T-helper 2 cell treated with Interferon-gamma antibody and Interleukin-4, amounts not matched to agents 5 μg/mL and 100 μg/mL, for 36 hours (primary cell): Measurements from ENCODE around the gene KATNB1.
"Not testable (repeated sequence)": the region's sequence is repeated elsewhere in the genome, so short reads cannot be mapped to it uniquely, and the experiment has no call there.

Experiments
- DNase-seq: peaks from one replicate; pipeline ENCODE4 v3.0.0; 2021; ENCODE audit warnings: low spot score
- H3K27ac Mint-ChIP-seq: one replicate; pipeline ENCODE4 v1.8.0; 2021; ENCODE audit warnings: mild to moderate bottlenecking, mixed read lengths
- H3K27me3 Mint-ChIP-seq: one replicate; pipeline ENCODE4 v1.8.0; 2021; ENCODE audit warnings: low read depth, mixed read lengths
- H3K36me3 Mint-ChIP-seq: one replicate; pipeline ENCODE4 v1.8.0; 2021; ENCODE audit warnings: low read depth, mixed read lengths
- H3K4me1 Mint-ChIP-seq: one replicate; pipeline ENCODE4 v1.8.0; 2021; ENCODE audit warnings: low read depth, mixed read lengths
- H3K4me3 Mint-ChIP-seq: one replicate; pipeline ENCODE4 v1.8.0; 2022; ENCODE audit warnings: mild to moderate bottlenecking, moderate library complexity, mixed read lengths
- H3K9me3 Mint-ChIP-seq: one replicate; pipeline ENCODE4 v1.8.0; 2021; ENCODE audit warnings: mixed read lengths

Gene KATNB1

GRCh38 chr16:57708168-57708567, 27.4 kb upstream of the KATNB1 start:
- Mint-ChIP-seq H3K9me3 (no peaks in the 10 kb centered on the region), H3K27me3 (peaks cover 32% of the 10 kb centered on the region), H3K4me3 (no peak overlapping the region), H3K36me3 (no peaks in the 10 kb centered on the region), H3K27ac (no peak overlapping the region), H3K4me1 (no peaks in the 10 kb centered on the region)
- no peak for DNase-seq

- no peak overlapping the region for H3K4me3 Mint-ChIP-seq
- H3K9me3 Mint-ChIP-seq: no peaks in the 10 kb centered on the region
- no peaks in the 10 kb centered on the region for H3K36me3 Mint-ChIP-seq
- H3K27me3 Mint-ChIP-seq: peaks cover 36% of the 10 kb centered on the region
- H3K4me1 Mint-ChIP-seq: no peaks in the 10 kb centered on the region
- H3K27ac Mint-ChIP-seq: no peak overlapping the region
- no peak for DNase-seq
Observed at GRCh38 chr16:57709663-57710062, 25.9 kb upstream of the KATNB1 start.

- H3K4me3 Mint-ChIP-seq: no peak overlapping the region
- H3K27me3 Mint-ChIP-seq: peaks cover 37% of the 10 kb centered on the region
- H3K9me3 Mint-ChIP-seq: no peaks in the 10 kb centered on the region
- H3K27ac Mint-ChIP-seq: no peak overlapping the region
- no peak for DNase-seq
- no peaks in the 10 kb centered on the region for H3K4me1 Mint-ChIP-seq
- H3K36me3 Mint-ChIP-seq: no peaks in the 10 kb centered on the region
Observed at GRCh38 chr16:57711346-57711745, 24.2 kb upstream of the KATNB1 start.

- no peak overlapping the region for H3K4me3 Mint-ChIP-seq
- no peaks in the 10 kb centered on the region for H3K36me3 Mint-ChIP-seq
- no peaks in the 10 kb centered on the region for H3K4me1 Mint-ChIP-seq
- H3K9me3 Mint-ChIP-seq: no peaks in the 10 kb centered on the region
- DNase-seq: no peak
- H3K27ac Mint-ChIP-seq: no peak overlapping the region
- peaks cover 37% of the 10 kb centered on the region for H3K27me3 Mint-ChIP-seq
Observed at GRCh38 chr16:57711993-57712392, 23.6 kb upstream of the KATNB1 start.

GRCh38 chr16:57712569-57712968, 23.0 kb upstream of the KATNB1 start:
- peaks cover 37% of the 10 kb centered on the region for H3K27me3 Mint-ChIP-seq
- H3K4me1 Mint-ChIP-seq, H3K4me3 Mint-ChIP-seq, DNase-seq, H3K27ac Mint-ChIP-seq, H3K9me3 Mint-ChIP-seq, H3K36me3 Mint-ChIP-seq: not testable (repeated sequence)

- Mint-ChIP-seq H3K9me3 (no peaks in the 10 kb centered on the region), H3K27me3 (peaks cover 31% of the 10 kb centered on the region)
Observed at GRCh38 chr16:57713596-57713995, 22.0 kb upstream of the KATNB1 start.

GRCh38 chr16:57714047-57714446, 21.5 kb upstream of the KATNB1 start:
- no peaks in the 10 kb centered on the region for H3K4me1 Mint-ChIP-seq
- no peaks in the 10 kb centered on the region for H3K9me3 Mint-ChIP-seq
- no peaks in the 10 kb centered on the region for H3K36me3 Mint-ChIP-seq
- DNase-seq: no peak
- H3K4me3 Mint-ChIP-seq: no peak overlapping the region
- no peak overlapping the region for H3K27ac Mint-ChIP-seq
- H3K27me3 Mint-ChIP-seq: peaks cover 31% of the 10 kb centered on the region

More at GRCh38 chr16:57713596-57713995, 22.0 kb upstream of the KATNB1 start:
- no peak overlapping the region for H3K4me3 Mint-ChIP-seq
- H3K4me1 Mint-ChIP-seq: no peaks in the 10 kb centered on the region
- H3K36me3 Mint-ChIP-seq: no peaks in the 10 kb centered on the region
- no peak for DNase-seq
- H3K27ac Mint-ChIP-seq: no peak overlapping the region

GRCh38 chr16:57720142-57720575, 15.4 kb upstream of the KATNB1 start:
- peak; percentile 23 for DNase-seq
- Mint-ChIP-seq H3K4me1 (no peaks in the 10 kb centered on the region), H3K36me3 (no peaks in the 10 kb centered on the region), H3K9me3 (no peaks in the 10 kb centered on the region), H3K27ac (no peak overlapping the region), H3K27me3 (no peaks in the 10 kb centered on the region), H3K4me3 (no peak overlapping the region)

- no peak overlapping the region for H3K4me3 Mint-ChIP-seq
- H3K27ac Mint-ChIP-seq: no peak overlapping the region
- no peaks in the 10 kb centered on the region for H3K9me3 Mint-ChIP-seq
- H3K4me1 Mint-ChIP-seq: no peaks in the 10 kb centered on the region
- DNase-seq: no peak
- H3K27me3 Mint-ChIP-seq: no peaks in the 10 kb centered on the region
- H3K36me3 Mint-ChIP-seq: no peaks in the 10 kb centered on the region
Observed at GRCh38 chr16:57721356-57722209, 14.0 kb upstream of the KATNB1 start.

- no peak overlapping the region for H3K4me3 Mint-ChIP-seq
- H3K36me3 Mint-ChIP-seq: no peaks in the 10 kb centered on the region
- DNase-seq: no peak
- H3K27me3 Mint-ChIP-seq: no peaks in the 10 kb centered on the region
- H3K27ac Mint-ChIP-seq: no peak overlapping the region
- H3K4me1 Mint-ChIP-seq: no peaks in the 10 kb centered on the region
- no peaks in the 10 kb centered on the region for H3K9me3 Mint-ChIP-seq
Observed at GRCh38 chr16:57722210-57722499, 13.4 kb upstream of the KATNB1 start.

GRCh38 chr16:57722651-57723050, 12.9 kb upstream of the KATNB1 start:
- DNase-seq: no peak
- H3K4me1 Mint-ChIP-seq: no peaks in the 10 kb centered on the region
- H3K36me3 Mint-ChIP-seq: no peaks in the 10 kb centered on the region
- no peak overlapping the region for H3K27ac Mint-ChIP-seq
- H3K4me3 Mint-ChIP-seq: no peak overlapping the region
- H3K27me3 Mint-ChIP-seq: no peaks in the 10 kb centered on the region
- no peaks in the 10 kb centered on the region for H3K9me3 Mint-ChIP-seq

GRCh38 chr16:57723170-57723569, 12.4 kb upstream of the KATNB1 start:
- no peaks in the 10 kb centered on the region for H3K27me3 Mint-ChIP-seq
- H3K27ac Mint-ChIP-seq: no peak overlapping the region
- H3K4me1 Mint-ChIP-seq: no peaks in the 10 kb centered on the region
- H3K9me3 Mint-ChIP-seq: no peaks in the 10 kb centered on the region
- no peaks in the 10 kb centered on the region for H3K36me3 Mint-ChIP-seq
- H3K4me3 Mint-ChIP-seq: no peak overlapping the region
- DNase-seq: no peak

GRCh38 chr16:57724531-57724930, 11.0 kb upstream of the KATNB1 start:
- Mint-ChIP-seq H3K27me3 (no peaks in the 10 kb centered on the region), H3K9me3 (no peaks in the 10 kb centered on the region), H3K36me3 (no peaks in the 10 kb centered on the region), H3K4me1 (no peaks in the 10 kb centered on the region), H3K4me3 (no peak overlapping the region), H3K27ac (no peak overlapping the region)
- no peak for DNase-seq

- Mint-ChIP-seq H3K27ac (no peak overlapping the region), H3K36me3 (no peaks in the 10 kb centered on the region), H3K9me3 (no peaks in the 10 kb centered on the region), H3K27me3 (no peaks in the 10 kb centered on the region), H3K4me1 (no peaks in the 10 kb centered on the region), H3K4me3 (no peak overlapping the region)
- DNase-seq: no peak
Observed at GRCh38 chr16:57725151-57725550, 10.4 kb upstream of the KATNB1 start.

- H3K27me3 Mint-ChIP-seq: no peaks in the 10 kb centered on the region
- H3K9me3 Mint-ChIP-seq: no peaks in the 10 kb centered on the region
- no peaks in the 10 kb centered on the region for H3K36me3 Mint-ChIP-seq
- H3K4me3 Mint-ChIP-seq: no peak overlapping the region
- no peak for DNase-seq
- no peaks in the 10 kb centered on the region for H3K4me1 Mint-ChIP-seq
- H3K27ac Mint-ChIP-seq: no peak overlapping the region
Observed at GRCh38 chr16:57725554-57725953, 10.0 kb upstream of the KATNB1 start.
